KMS-11 (cell line): ENCODE measurements around the gene NUDT21.

Experiments
- H2AFZ ChIP-seq: fragments of 200-600 bp; sonication (generic); 2 replicates; pipeline ENCODE4 v1.6.1; 2016; ENCODE audit warnings: antibody characterized with exemption, mixed run types, low read depth
- H3K27ac ChIP-seq: fragments of 200-600 bp; sonication (generic); 2 replicates; pipeline ENCODE4 v1.6.1; 2016; ENCODE audit warnings: mild to moderate bottlenecking, mixed run types
- H3K27me3 ChIP-seq: fragments of 200-600 bp; sonication (generic); 2 replicates; pipeline ENCODE4 v1.6.1; 2017; ENCODE audit warnings: mild to moderate bottlenecking, low read depth, mixed run types, moderate library complexity; ENCODE audit not compliant: insufficient read depth
- H3K36me3 ChIP-seq: fragments of 200-600 bp; sonication (generic); 2 replicates; pipeline ENCODE4 v1.6.1; 2017; ENCODE audit warnings: mild to moderate bottlenecking, mixed run types; ENCODE audit not compliant: insufficient read depth
- H3K4me1 ChIP-seq: fragments of 200-600 bp; sonication (generic); 2 replicates; pipeline ENCODE4 v1.6.1; 2016; ENCODE audit warnings: mild to moderate bottlenecking, low read depth, mixed run types; ENCODE audit not compliant: poor library complexity, severe bottlenecking
- H3K4me2 ChIP-seq: fragments of 200-600 bp; sonication (generic); 2 replicates; pipeline ENCODE4 v1.7.0; 2016; ENCODE audit warnings: mild to moderate bottlenecking, mixed run types
- H3K4me3 ChIP-seq: fragments of 200-600 bp; sonication (generic); IDR thresholded peaks from 2 replicates; pipeline ENCODE4 v1.6.1; 2017; ENCODE audit warnings: low read depth, low read length, mixed read lengths; ENCODE audit not compliant: insufficient read depth
- H3K79me2 ChIP-seq: fragments of 200-600 bp; sonication (generic); 2 replicates; pipeline ENCODE4 v1.6.1; 2016; ENCODE audit warnings: low read depth, mixed run types; ENCODE audit not compliant: insufficient read depth
- H3K9ac ChIP-seq: fragments of 200-600 bp; sonication (generic); 2 replicates; pipeline ENCODE4 v1.6.1; 2016; ENCODE audit warnings: mild to moderate bottlenecking, mixed run types
- H4K20me1 ChIP-seq: fragments of 200-600 bp; sonication (generic); 2 replicates; pipeline ENCODE4 v1.6.1; 2016; ENCODE audit warnings: mild to moderate bottlenecking, mixed run types; ENCODE audit not compliant: insufficient read depth
- TF ChIP-seq, protein P1 (sequence below): fragments of 200-600 bp; sonication (generic); conservative IDR thresholded peaks from 2 replicates; pipeline ENCODE4 v1.6.1; 2017; ENCODE audit warnings: low read depth, mild to moderate bottlenecking, antibody characterized with exemption, low read length, moderate library complexity, mixed read lengths

Gene NUDT21

DNA sequence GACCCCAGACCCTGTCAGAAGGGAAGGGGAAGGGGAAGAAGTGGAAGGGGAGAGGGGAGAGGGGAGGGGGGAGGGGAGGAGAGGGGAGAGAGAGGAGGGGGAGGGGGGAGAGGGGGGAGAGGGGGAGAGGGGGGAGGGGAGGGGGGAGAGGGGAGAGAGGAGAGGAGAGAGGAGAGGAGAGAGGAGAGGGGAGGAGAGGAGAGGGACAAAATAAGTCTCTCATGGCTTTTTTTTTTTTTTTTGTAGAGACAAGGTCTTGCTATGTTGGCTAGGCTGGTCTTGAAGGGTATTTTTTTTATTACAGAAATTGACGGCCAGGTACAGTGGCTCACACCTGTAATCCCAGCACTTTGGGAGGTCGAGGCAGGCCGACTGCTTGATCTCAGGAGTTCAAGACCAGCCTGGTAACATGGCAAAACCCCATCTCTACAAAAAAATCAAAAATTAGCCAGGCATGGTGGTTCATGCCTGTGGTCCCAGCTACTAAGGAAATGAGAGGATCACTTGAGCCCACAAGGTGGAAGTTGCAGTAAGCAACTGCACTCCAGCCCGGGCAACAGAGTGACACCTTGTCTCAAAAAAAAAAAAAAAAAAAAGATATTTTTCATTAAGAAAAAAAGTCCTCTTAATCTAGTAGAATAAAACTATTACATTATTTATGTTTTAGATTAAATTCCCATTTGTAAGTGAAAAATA lies 45.0 kb downstream of the NUDT21 start:
- no peaks in the 10 kb centered on the region for H3K36me3 ChIP-seq
- no peaks in the 10 kb centered on the region for H3K27me3 ChIP-seq
- no peak overlapping the region for H3K4me3 ChIP-seq
- no peak overlapping the region for H3K9ac ChIP-seq
- H3K27ac ChIP-seq = no peak overlapping the region
- H3K79me2 ChIP-seq = no peaks in the 10 kb centered on the region
- H3K4me2 ChIP-seq = no peak overlapping the region
- H4K20me1 ChIP-seq = no peaks in the 10 kb centered on the region
- H2AFZ ChIP-seq = no peak overlapping the region
- H3K4me1 ChIP-seq = no peaks in the 10 kb centered on the region
- TF ChIP-seq, protein P1, sequence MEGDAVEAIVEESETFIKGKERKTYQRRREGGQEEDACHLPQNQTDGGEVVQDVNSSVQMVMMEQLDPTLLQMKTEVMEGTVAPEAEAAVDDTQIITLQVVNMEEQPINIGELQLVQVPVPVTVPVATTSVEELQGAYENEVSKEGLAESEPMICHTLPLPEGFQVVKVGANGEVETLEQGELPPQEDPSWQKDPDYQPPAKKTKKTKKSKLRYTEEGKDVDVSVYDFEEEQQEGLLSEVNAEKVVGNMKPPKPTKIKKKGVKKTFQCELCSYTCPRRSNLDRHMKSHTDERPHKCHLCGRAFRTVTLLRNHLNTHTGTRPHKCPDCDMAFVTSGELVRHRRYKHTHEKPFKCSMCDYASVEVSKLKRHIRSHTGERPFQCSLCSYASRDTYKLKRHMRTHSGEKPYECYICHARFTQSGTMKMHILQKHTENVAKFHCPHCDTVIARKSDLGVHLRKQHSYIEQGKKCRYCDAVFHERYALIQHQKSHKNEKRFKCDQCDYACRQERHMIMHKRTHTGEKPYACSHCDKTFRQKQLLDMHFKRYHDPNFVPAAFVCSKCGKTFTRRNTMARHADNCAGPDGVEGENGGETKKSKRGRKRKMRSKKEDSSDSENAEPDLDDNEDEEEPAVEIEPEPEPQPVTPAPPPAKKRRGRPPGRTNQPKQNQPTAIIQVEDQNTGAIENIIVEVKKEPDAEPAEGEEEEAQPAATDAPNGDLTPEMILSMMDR = no peak

DNA sequence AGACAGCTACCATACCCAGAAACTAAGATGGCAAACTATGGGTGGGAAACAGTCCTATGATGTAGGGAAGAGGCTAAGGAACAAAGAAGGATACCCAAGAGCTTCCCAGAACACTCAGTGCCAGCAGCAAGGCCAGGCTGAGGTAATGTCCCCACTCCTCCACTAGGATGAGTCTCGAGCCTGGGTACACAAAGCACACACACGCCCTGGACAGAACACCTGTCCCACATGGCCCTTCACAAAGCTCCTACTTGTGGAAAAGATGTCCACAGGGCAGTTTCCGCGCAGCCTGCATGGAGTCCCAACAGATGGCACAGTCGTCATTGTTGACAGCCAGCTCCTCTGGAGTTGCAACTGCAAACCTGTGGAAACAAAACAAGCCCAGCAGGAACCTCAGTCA lies 49.6 kb downstream of the NUDT21 start:
- TF ChIP-seq, protein P1 = 0 out of 2 replicates have a peak, but pooled peaks have one; percentile 36
- Histone ChIP-seq H3K27ac (no peak overlapping the region), H2AFZ (no peak overlapping the region), H4K20me1 (no peaks in the 10 kb centered on the region), H3K9ac (no peak overlapping the region), H3K36me3 (no peaks in the 10 kb centered on the region), H3K79me2 (no peaks in the 10 kb centered on the region), H3K4me1 (no peaks in the 10 kb centered on the region), H3K4me3 (no peak overlapping the region), H3K27me3 (no peaks in the 10 kb centered on the region), H3K4me2 (no peak overlapping the region)

DNA sequence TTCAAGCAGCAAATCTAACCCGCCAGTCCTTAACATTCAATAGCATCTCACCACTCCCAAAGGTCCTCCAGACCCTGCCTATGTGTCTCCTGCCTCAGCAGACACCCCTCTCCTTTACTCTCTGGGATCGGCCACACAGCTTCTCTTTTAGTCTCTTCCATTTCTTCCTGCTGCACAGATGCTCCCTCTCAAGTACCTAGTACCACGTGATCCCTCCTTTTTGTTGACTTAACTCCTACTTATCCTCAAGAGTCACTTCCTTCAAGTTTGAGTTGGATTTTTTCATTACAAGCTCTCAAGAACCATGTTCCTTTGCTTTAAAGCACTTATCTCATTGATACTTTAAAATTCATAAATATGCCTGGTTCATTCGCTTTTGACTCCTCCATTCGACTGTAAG lies 50.7 kb downstream of the NUDT21 start:
- H3K79me2 ChIP-seq = no peaks in the 10 kb centered on the region
- no peaks in the 10 kb centered on the region for H4K20me1 ChIP-seq
- H2AFZ ChIP-seq = no peak overlapping the region
- H3K27me3 ChIP-seq = no peaks in the 10 kb centered on the region
- no peaks in the 10 kb centered on the region for H3K36me3 ChIP-seq
- no peak overlapping the region for H3K9ac ChIP-seq
- H3K4me1 ChIP-seq = no peaks in the 10 kb centered on the region
- no peak overlapping the region for H3K4me2 ChIP-seq
- TF ChIP-seq, protein P1 = no peak
- H3K4me3 ChIP-seq = no peak overlapping the region
- H3K27ac ChIP-seq = no peak overlapping the region

DNA sequence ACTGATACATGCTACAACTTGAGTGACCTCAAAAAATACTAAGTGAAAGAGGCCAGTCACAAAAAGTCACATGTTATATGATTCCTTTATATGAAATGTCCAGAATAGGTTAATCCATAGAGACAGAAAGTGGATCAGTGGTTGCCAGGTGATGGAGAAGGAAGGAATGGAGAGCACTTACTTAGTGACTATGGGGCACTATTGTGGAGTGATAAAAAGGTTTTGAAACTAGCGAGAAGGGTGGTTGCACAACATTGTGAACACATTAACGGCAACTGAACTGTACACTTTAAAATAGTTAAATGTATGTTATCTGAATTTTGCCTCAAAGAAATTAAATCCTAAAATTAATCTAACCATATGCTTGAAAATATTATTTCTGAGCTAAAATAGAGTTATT lies 51.6 kb downstream of the NUDT21 start:
- Histone ChIP-seq H3K27ac (no peak overlapping the region), H3K27me3 (no peaks in the 10 kb centered on the region), H3K79me2 (no peaks in the 10 kb centered on the region), H3K9ac (no peak overlapping the region), H2AFZ (no peak overlapping the region), H3K4me3 (no peak overlapping the region), H3K4me2 (no peak overlapping the region), H3K36me3 (no peaks in the 10 kb centered on the region), H4K20me1 (no peaks in the 10 kb centered on the region), H3K4me1 (no peaks in the 10 kb centered on the region)
- TF ChIP-seq, protein P1 = no peak
